Panc1 (cell line): ENCODE data around the gene ZIC4.

ENCODE experiments used
- POLR2AphosphoS5 ChIP-seq: IDR thresholded peaks from 2 replicates; pipeline ENCODE4 v1.6.1; 2012; ENCODE audit warnings: mild to moderate bottlenecking, low read depth, low read length, moderate library complexity
- SIN3A ChIP-seq: IDR thresholded peaks from 2 replicates; pipeline ENCODE4 v1.6.1; 2012; ENCODE audit warnings: low read depth, mild to moderate bottlenecking, low read length, moderate library complexity, borderline replicate concordance; ENCODE audit not compliant: insufficient read depth
- TF ChIP-seq, protein P1 (sequence below): fragments of 450-650 bp; IDR thresholded peaks from 2 replicates; pipeline ENCODE4 v1.5.1; 2017; ENCODE audit warnings: mild to moderate bottlenecking
- TF ChIP-seq, protein P2 (sequence below), 2 experiments: IDR thresholded peaks; 2 replicates each; pipeline ENCODE4 v1.6.1; 2011 to 2012; ENCODE audit warnings: low read depth in 2 of 2, control low read depth in 1 of 2, low read length in 1 of 2, mild to moderate bottlenecking in 1 of 2, moderate library complexity in 1 of 2; ENCODE audit not compliant: insufficient read depth in 1 of 2

DNA sequence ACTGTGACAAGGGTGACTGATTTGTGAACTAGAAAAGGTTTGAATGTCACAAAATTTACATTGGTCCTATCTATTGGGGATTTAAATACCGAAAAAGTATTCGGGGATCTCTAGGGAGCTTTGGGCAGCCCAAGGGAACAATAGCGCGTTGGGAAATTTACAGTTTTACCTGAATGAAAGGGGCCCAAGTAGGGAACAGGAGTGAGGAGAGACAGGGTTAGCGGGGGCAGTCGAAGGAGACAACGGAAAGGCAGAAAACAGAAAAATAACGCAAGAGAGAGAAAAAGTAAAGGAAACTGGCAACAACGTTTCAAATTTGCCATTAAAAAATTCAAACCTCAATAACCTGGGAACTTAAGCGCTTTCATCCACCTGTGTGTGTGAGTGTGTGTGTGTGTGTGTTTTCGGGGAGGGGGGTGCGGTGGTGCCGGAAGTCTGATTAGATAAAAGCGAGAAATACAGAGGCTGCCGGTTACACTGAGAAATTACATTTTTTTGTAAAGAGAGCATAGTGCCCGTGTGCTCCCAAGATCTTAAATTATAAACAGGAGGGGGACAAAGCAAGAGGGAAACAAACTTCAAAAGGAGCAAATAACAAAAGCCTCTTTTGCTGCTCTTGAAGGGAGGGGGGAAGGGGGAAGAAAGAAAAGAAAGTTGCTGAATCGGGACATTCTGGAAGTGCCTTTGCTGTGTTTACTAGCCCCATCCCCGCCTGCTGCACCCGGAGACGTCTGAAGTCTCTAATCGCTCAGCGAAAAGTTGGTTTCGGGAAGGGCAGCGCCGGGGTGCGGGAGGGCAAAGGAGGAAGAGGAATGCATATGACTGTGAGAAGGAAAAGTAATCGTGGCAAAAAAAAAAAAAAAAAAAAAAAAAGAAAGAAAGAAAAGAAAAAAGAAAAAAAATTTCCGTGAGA lies 2.1 kb upstream of the ZIC4 start:
- TF ChIP-seq, protein P1, sequence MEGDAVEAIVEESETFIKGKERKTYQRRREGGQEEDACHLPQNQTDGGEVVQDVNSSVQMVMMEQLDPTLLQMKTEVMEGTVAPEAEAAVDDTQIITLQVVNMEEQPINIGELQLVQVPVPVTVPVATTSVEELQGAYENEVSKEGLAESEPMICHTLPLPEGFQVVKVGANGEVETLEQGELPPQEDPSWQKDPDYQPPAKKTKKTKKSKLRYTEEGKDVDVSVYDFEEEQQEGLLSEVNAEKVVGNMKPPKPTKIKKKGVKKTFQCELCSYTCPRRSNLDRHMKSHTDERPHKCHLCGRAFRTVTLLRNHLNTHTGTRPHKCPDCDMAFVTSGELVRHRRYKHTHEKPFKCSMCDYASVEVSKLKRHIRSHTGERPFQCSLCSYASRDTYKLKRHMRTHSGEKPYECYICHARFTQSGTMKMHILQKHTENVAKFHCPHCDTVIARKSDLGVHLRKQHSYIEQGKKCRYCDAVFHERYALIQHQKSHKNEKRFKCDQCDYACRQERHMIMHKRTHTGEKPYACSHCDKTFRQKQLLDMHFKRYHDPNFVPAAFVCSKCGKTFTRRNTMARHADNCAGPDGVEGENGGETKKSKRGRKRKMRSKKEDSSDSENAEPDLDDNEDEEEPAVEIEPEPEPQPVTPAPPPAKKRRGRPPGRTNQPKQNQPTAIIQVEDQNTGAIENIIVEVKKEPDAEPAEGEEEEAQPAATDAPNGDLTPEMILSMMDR, result no peak
- TF ChIP-seq SIN3A (no peak), POLR2AphosphoS5 (no peak)
- TF ChIP-seq, protein P2, sequence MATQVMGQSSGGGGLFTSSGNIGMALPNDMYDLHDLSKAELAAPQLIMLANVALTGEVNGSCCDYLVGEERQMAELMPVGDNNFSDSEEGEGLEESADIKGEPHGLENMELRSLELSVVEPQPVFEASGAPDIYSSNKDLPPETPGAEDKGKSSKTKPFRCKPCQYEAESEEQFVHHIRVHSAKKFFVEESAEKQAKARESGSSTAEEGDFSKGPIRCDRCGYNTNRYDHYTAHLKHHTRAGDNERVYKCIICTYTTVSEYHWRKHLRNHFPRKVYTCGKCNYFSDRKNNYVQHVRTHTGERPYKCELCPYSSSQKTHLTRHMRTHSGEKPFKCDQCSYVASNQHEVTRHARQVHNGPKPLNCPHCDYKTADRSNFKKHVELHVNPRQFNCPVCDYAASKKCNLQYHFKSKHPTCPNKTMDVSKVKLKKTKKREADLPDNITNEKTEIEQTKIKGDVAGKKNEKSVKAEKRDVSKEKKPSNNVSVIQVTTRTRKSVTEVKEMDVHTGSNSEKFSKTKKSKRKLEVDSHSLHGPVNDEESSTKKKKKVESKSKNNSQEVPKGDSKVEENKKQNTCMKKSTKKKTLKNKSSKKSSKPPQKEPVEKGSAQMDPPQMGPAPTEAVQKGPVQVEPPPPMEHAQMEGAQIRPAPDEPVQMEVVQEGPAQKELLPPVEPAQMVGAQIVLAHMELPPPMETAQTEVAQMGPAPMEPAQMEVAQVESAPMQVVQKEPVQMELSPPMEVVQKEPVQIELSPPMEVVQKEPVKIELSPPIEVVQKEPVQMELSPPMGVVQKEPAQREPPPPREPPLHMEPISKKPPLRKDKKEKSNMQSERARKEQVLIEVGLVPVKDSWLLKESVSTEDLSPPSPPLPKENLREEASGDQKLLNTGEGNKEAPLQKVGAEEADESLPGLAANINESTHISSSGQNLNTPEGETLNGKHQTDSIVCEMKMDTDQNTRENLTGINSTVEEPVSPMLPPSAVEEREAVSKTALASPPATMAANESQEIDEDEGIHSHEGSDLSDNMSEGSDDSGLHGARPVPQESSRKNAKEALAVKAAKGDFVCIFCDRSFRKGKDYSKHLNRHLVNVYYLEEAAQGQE (IDR thresholded peaks at IDR 0.05; ENCODE audit: insufficient read depth in 1 of 2, low read depth in 2 of 2, low read length in 1 of 2), result no peak
